ENCODE results near the gene SLC7A11. TPM values are rescaled to one million over a fixed set of nuclear protein-coding genes. Genes with fewer than 3 reads are reported as not detected.
A peak's percentile ranks its signal among the peaks of the same experiment; 100 is the strongest.

The SLC7A11 gene
- total and polyA plus RNA-seq, 2 of the 4 experiments (the other 2 are of a cell fraction): 8.3 to 24.7 TPM

- POLR2A ChIA-PET (ENCODE audit: unreplicated experiment): no interaction called here
- intact Hi-C loops (cut with micrococcal nuclease) (loop anchor here (5.0 kb wide), 2 partner anchors 311 to 496 kb away; no protein-coding TSS in a partner anchor), dilution Hi-C loops (cut with HindIII; ENCODE audit: low sequenced_read_pairs, unreplicated experiment) (no loop called here), in situ Hi-C loops (cut with MboI; ENCODE audit: low sequenced_read_pairs) (loop anchor here (10.0 to 25.0 kb wide), 2 partner anchors 499 to 649 kb away; partner anchors contain the start of gene PCDH18)
- H3K36me3 ChIP-seq (ENCODE audit: control insufficient read depth, insufficient read depth, low read length): peaks cover 10% of the 10 kb centered on the region
- H3K4me1 ChIP-seq (ENCODE audit: control insufficient read depth, insufficient read depth, low read length): peaks cover 8% of the 10 kb centered on the region; the same call in 1 of the 2 replicates
- H3K79me1 ChIP-seq (ENCODE audit: low read depth in 1 of 2, low read length in 2 of 2): peaks cover 9 to 35% of the 10 kb centered on the region in 2 experiments; a peak in 3 of 4 replicates
- H3K27me3 ChIP-seq (ENCODE audit: control insufficient read depth, insufficient read depth, low read length): no peaks in the 10 kb centered on the region
- no peak overlapping the region for H2BK5ac ChIP-seq (ENCODE audit: low read depth, low read length, poor library complexity, severe bottlenecking)
- no peaks in the 10 kb centered on the region for H3K9me3 ChIP-seq (ENCODE audit: control insufficient read depth, insufficient read depth, low read length)
- H2AK5ac ChIP-seq (ENCODE audit: low read depth, low read length): peak overlapping the region; percentile 13; the same call in 1 of the 2 replicates
- H3K56ac ChIP-seq (ENCODE audit: extremely low read depth, insufficient read depth, low read length): no peak overlapping the region
- H4K8ac ChIP-seq (ENCODE audit: low read depth in 2 of 2, low read length in 2 of 2): no peak overlapping the region
- H2BK120ac ChIP-seq (ENCODE audit: low read depth, low read length): no peak overlapping the region
- no peak overlapping the region for H3K4ac ChIP-seq (ENCODE audit: low read depth, low read length)
- H3K27ac ChIP-seq (ENCODE audit: insufficient read depth, low read length): no peak overlapping the region
- 93% methylated on average over 8 of the region's 13 CpGs; no CpG with 5 or more reads in 1 of the 2 experiments for WGBS, 2 experiments (ENCODE audit: extremely low coverage in 2 of 2, insufficient read length in 1 of 2)
- H2AK9ac ChIP-seq (replicated peaks; ENCODE audit: low read depth, low read length, poor library complexity): no peak overlapping the region
- H3K23ac ChIP-seq (ENCODE audit: low read depth, low read length): no peak overlapping the region
- 0 out of 2 replicates have a peak overlapping the region, but pooled peaks have one; percentile 34 for H3K14ac ChIP-seq (replicated peaks; ENCODE audit: low read depth, low read length)
- no peak overlapping the region for H2BK15ac ChIP-seq (ENCODE audit: low read depth, low read length)
- H4K91ac ChIP-seq (ENCODE audit: insufficient read depth, low read depth, low read length): no peak overlapping the region
- H4K20me1 ChIP-seq (ENCODE audit: insufficient read depth, low read length): no peaks in the 10 kb centered on the region
- H3K4me3 ChIP-seq (ENCODE audit: insufficient read depth, low read depth, low read length): no peak overlapping the region
- H3K18ac ChIP-seq (ENCODE audit: low read depth, low read length): no peak overlapping the region
- peaks cover 10% of the 10 kb centered on the region; the same call in 1 of the 2 replicates for H3K9me1 ChIP-seq (ENCODE audit: insufficient read depth, low read length)
- ATAC-seq (ENCODE audit: low read depth): no peak
- no peak for TF ChIP-seq BHLHE40 (IDR thresholded peaks at IDR 0.05; ENCODE audit: low read depth, low read length)
- no peak for TF ChIP-seq MAZ (IDR thresholded peaks at IDR 0.05; ENCODE audit: borderline replicate concordance, low read depth, low read length)
- no peak for TF ChIP-seq CHD1 (IDR thresholded peaks at IDR 0.05; ENCODE audit: low read depth, low read length)
- no peak for TF ChIP-seq SMC3 (IDR thresholded peaks at IDR 0.05; ENCODE audit: low read depth, low read length)
- no peak for TF ChIP-seq USF2 (IDR thresholded peaks at IDR 0.05; ENCODE audit: low read depth, low read length)
- no peak overlapping the region; the same call in 1 of the 2 replicates for H4K5ac ChIP-seq (ENCODE audit: low read depth, low read length)
- CTCF ChIA-PET: no interaction called here
- H3K4me2 ChIP-seq (ENCODE audit: low read depth, low read length): no peak overlapping the region
- no TSS peak for BruUV-seq (replicated peaks)
- no peak overlapping the region for H2BK20ac ChIP-seq (ENCODE audit: low read depth, low read length)
- no peak for DNase-seq
- peak overlapping the region; percentile 5 for H2AFZ ChIP-seq (replicated peaks; ENCODE audit: low read length, poor library complexity)
- H3K9ac ChIP-seq (ENCODE audit: low read depth, low read length): no peak overlapping the region
Observed at GRCh38 chr4:138185859-138186645, 56.1 kb downstream of the SLC7A11 start.

Data from IMR-90 (cell line).